Inflammatory macrophage (primary cell): ENCODE measurements around the gene RGS9.
"Not testable (repeated sequence)": the region's sequence is repeated elsewhere in the genome, so short reads cannot be mapped to it uniquely, and the experiment has no call there.

Experiments used
- DNase-seq, 2 donors: peaks; one replicate each; pipeline ENCODE4 v3.0.0-alpha.2; 2020 to 2022
- total RNA-seq, 18 experiments: gene quantifications; one replicate each; lab custom pipeline; 2026; ENCODE audit warnings: mixed read lengths in 6 of 18, inconsistent platforms in 2 of 18; lab: John Stamatoyannopoulos, UW

RGS9 gene
- total RNA-seq: 0.29 to 0.85 (median 0.56) reads per million in 18 experiments

GRCh38 chr17:65137021-65137939 is at the start of gene RGS9:
TSS of gene RGS9 (plus strand) at chr17:65137370. CDS start at chr17:65137541, 171 bp downstream.
- DNase-seq: peak; percentile 55 to 66

GRCh38 chr17:65088621-65089360 is 48.4 kb upstream of the RGS9 start:
- no peak for DNase-seq

DNA sequence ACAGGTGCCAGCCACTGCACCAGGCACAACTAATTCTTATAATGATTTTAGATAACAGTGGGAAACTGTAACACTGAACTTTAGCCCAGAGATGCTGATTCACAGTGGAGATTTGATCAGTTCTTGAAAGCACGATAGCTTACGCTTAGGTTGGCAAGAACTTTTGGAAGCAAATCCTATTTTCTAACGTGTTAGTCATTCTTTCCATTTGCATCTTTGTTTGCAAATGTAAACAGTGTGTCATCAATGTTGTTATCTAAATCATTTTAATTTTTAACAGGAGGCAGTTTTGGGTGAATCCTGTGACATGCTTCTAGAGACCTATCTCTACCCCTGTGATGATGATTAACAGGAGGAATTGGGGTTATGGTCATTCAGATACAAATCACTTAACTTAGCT is 44.9 kb upstream of the RGS9 start:
- DNase-seq: no peak

DNA sequence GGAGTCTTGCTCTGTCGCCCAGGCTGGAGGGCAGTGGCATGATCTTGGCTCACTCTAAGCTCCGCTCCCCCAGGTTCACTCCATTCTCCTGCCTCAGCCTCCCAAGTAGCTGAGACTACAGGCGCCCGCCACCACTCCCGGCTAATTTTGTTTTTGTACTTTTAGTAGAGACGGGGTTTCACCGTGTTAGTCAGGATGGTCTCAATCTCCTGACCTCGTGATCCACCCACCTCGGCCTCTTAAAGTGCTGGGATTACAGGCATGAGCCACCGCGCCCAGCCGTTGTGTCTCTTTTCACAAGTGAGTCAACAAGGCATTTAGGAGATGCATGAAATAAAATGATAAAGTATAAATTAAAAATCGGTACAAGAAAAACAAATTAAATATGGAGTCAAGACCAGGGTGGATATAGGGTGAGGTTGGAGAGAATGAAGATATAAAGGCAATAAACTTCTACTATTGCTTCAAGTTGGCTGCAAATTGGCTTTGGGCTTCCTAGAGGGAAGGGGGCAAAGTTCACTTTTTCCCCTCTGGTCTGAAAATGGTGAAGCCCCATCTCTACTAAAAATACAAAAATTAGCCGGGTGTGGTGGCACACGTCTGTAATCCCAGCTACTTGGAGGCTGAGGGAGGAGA is 44.3 kb upstream of the RGS9 start:
- DNase-seq: not testable (repeated sequence)

GRCh38 chr17:65093930-65094329 is 43.2 kb upstream of the RGS9 start:
- no peak for DNase-seq

- DNase-seq: no peak
Measured at GRCh38 chr17:65095465-65095864, 41.7 kb upstream of the RGS9 start.

GRCh38 chr17:65096382-65096781 is 40.8 kb upstream of the RGS9 start:
- not testable (repeated sequence) for DNase-seq

DNA sequence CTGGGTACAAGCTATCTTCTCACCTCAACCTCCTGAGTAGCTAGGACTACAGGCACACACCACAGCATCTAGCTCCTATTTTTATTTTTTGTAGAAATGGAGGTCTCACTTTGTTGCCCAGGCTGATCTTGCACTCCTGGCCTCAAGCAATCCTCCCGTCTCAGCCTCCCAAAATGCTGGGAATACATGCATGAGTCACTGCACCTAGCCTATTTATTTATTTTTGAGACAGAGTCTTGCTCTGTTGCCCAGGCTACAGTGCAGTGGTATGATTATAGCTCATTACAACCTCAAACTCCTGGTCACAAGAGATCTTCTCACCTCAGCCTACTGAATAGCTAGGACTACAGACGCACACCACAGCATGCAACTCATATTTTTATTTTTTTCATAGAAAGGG is 40.1 kb upstream of the RGS9 start:
- no peak for DNase-seq

DNA sequence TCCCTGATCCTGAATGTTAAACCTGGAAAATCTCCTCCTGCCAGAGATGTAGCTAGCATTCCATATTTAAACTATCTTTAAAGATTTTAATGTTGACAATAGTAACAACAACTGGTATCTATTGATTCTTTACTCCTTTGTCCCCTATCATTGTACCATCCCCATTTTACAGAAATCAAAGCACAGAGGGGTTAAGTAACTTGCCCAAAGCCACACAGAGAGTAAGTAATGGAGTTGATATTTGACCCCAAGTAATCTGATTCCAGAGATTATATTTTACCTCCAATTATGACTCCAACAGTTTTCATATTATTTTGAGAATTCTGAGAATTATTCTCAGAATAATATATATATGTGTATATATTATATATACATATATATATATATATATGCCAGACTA is 37.7 kb upstream of the RGS9 start:
- DNase-seq: no peak

- peak; percentile 67 to 77 for DNase-seq
Measured at GRCh38 chr17:65099941-65100315, 37.2 kb upstream of the RGS9 start.

GRCh38 chr17:65100316-65101140 is 36.6 kb upstream of the RGS9 start:
- DNase-seq: peak; percentile 71 to 82

- no peak for DNase-seq
Measured at GRCh38 chr17:65101371-65101770, 35.8 kb upstream of the RGS9 start.

GRCh38 chr17:65102235-65102634 is 34.9 kb upstream of the RGS9 start:
- no peak for DNase-seq

- DNase-seq: no peak
Measured at GRCh38 chr17:65102788-65103187, 34.4 kb upstream of the RGS9 start.

DNA sequence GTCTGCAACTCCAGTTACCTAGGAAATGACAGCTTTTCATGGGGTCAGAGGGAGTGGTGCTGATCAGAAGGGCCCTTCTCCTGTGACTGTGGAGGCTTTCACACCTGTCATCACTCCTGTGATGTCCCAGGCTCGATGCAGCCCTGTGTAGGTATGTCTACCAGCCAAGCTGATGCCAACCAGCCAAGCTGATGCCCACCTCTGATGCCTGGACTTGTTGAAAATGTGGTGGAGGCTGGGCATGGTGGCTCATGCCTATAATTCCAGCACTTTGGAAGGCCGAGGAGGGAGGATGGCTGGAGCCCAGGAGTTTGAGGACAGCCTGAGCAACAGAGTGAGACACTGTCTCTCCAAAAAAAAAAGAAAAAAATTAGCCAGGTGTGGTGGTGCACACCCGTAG is 33.7 kb upstream of the RGS9 start:
- no peak for DNase-seq

DNA sequence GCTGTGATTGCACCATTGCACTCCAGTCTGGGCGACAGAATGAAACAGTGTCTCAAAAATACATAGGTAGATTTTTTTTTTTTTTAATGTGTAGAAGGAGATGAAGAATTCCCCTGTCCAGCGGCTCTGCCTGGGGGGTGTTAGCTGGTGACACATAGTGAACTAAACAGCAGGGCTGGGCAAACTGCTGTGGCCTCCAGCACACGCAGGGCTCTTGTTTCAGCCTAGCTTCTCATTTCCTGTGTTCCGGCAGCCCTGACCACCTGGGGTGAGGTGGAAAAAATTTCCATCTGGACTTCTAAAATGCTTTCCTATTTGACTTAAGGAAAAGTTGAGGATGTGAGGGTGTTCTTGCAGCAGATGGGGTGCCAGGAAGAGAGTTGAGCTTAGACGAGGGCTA is 33.3 kb upstream of the RGS9 start:
- DNase-seq: no peak

GRCh38 chr17:65104541-65104940 is 32.6 kb upstream of the RGS9 start:
- no peak for DNase-seq

- no peak for DNase-seq
Measured at GRCh38 chr17:65104973-65105372, 32.2 kb upstream of the RGS9 start.

DNA sequence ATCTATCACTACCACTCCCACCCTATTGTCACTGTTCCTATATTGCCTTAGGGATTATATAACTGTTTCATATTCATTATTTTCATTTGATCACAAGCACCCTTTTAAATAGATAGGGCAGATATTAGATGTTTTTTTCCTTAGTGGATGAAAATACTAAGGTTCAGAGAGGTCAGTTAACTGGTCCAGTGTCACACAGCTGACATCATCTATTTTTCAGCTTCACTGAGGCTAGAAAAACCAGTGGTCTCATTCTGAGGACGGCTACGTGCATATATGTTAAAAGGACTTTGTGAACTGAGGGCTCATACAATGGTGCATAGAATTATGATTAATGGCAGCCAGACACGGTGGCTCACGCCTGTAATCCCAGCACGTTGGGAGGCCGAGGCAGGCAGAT is 29.0 kb upstream of the RGS9 start:
- no peak for DNase-seq

DNA sequence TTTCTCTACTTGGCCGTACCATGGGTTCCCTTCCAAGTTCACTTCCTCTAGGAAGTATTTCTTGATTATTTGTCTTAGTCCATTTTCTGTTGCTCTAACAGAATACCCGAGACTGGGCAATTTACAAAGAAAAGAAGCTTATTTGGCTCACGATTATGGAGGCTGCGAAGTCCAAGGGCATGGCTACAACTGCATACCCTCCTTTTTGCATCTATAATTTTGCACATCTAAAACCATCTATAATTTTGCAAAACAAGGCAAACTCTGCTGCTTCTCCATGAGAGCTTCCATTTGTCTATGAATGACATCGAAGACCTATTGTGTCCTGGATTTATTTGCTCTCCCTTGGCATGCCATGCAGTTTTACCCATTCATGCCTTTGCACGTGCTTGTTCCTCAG is 27.6 kb upstream of the RGS9 start:
- no peak for DNase-seq

DNA sequence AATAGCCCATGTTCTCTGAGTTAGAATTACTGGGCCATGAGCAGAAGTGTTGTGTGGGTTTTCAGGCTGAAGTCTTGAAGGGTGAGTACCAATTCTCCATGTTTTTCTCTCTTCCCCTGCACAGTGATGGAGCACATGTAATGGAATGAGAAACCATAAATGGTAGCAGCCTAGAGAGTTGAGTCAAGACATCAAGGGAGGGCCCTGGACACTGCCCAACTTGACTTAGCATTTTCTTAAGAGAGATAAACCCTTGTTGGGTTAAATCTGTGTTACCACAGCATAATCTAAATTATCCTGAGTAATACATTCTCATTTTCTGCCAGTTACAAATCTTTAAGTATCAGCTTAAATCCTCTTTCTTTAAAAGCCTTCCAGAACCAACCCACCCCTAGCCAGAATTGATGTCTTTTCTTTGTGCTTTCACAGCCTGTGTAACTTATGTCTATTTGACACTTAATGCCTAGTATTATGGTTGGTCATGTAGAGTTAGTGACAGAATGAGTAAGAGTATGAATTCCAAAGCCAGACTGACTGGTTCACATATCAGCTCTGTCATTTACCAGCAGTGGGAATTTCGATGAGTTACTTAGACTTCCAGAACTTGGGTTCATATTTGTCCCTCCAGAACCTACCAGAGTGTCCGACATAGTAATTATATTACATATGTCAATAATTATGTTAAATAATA is 27.0 kb upstream of the RGS9 start:
- DNase-seq: no peak

- DNase-seq: no peak
Measured at GRCh38 chr17:65115839-65116238, 21.3 kb upstream of the RGS9 start.
